ENCODE measurements around the gene LMNTD1.

LMNTD1 gene

DNA sequence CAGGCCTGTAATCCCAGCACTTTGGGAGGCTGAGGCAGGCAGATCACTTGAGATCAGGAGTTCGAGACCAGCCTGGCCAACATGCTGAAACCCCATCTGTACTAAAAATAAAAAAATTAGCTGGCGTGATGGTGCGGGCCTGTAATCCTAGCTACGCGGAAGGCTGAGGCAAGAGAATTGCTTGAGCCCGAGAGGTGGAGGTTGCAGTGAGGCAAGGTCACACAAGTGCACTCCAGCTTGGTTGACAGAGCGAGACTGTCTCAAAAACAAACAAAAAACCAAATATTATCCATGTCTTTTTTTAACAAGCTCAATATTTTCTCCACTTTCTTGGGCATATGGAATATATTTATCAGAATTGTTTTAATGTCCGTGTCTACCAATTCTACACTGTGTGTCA is 89.6 kb downstream of the LMNTD1 start:
- no peak overlapping the region for H3K27ac ChIP-seq
- no peaks in the 10 kb centered on the region for H3K36me3 ChIP-seq (replicated peaks)
- TF ChIP-seq, protein P1, sequence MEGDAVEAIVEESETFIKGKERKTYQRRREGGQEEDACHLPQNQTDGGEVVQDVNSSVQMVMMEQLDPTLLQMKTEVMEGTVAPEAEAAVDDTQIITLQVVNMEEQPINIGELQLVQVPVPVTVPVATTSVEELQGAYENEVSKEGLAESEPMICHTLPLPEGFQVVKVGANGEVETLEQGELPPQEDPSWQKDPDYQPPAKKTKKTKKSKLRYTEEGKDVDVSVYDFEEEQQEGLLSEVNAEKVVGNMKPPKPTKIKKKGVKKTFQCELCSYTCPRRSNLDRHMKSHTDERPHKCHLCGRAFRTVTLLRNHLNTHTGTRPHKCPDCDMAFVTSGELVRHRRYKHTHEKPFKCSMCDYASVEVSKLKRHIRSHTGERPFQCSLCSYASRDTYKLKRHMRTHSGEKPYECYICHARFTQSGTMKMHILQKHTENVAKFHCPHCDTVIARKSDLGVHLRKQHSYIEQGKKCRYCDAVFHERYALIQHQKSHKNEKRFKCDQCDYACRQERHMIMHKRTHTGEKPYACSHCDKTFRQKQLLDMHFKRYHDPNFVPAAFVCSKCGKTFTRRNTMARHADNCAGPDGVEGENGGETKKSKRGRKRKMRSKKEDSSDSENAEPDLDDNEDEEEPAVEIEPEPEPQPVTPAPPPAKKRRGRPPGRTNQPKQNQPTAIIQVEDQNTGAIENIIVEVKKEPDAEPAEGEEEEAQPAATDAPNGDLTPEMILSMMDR (IDR thresholded peaks at IDR 0.05; ENCODE audit: low read depth, low read length, missing control alignments): no peak
- H3K27me3 ChIP-seq (replicated peaks): no peaks in the 10 kb centered on the region
- in situ Hi-C loops (cut with HindIII; ENCODE audit: low pct_ligation_motif_present, low sequenced_read_pairs): no loop called here
- H3K4me3 ChIP-seq (ENCODE audit: low read depth, low read length): no peak overlapping the region
- no peak for DNase-seq

DNA sequence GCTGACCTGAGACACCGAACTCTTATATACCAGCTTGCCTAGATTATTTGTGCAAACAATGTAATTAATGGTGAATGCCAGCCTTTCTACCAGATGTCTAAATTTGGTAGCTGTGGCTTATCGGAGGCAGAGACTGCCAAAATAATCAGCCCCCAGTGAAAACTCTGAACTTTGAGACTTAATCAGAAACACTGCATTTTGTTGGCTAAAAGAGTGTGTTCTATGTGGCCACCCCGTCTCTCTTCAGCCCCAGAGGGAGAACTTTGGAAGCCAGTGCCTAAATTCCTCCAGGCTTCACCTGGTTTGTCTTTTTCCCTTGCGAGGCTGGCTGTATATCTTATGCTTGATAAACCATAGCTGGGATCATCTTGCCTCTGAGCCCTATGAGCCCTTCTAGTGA is 90.1 kb downstream of the LMNTD1 start:
- Histone ChIP-seq H3K36me3 (replicated peaks) (no peaks in the 10 kb centered on the region), H3K27me3 (replicated peaks) (no peaks in the 10 kb centered on the region), H3K4me3 (ENCODE audit: low read depth, low read length) (no peak overlapping the region), H3K27ac (no peak overlapping the region)
- in situ Hi-C loops (cut with HindIII; ENCODE audit: low pct_ligation_motif_present, low sequenced_read_pairs): no loop called here
- no peak for DNase-seq
- TF ChIP-seq, protein P1 (IDR thresholded peaks at IDR 0.05; ENCODE audit: low read depth, low read length, missing control alignments): no peak

DNA sequence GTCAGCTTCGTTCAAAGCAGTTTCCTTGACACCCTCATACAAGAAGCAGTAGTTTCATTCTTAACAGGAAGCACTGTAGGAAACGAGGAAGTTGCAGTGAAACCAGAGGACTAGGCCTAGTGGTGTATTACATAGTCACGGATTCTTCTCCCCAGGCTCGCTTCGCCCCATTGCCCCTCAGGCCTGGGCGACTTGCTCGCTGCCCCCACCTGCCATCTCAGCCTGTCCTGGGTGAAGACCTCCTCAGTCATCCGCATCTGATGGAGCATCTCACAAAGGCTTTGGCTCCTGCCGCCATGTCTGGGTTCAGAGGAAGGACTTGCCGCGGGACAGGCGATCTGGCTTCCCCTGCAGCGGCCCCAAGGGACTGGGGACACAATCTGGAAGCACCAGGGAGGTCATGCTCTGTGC is 93.5 kb downstream of the LMNTD1 start:
- in situ Hi-C loops (cut with HindIII; ENCODE audit: low pct_ligation_motif_present, low sequenced_read_pairs): no loop called here
- H3K4me3 ChIP-seq (ENCODE audit: low read depth, low read length): no peak overlapping the region
- no peak for DNase-seq
- H3K36me3 ChIP-seq (replicated peaks): no peaks in the 10 kb centered on the region
- H3K27me3 ChIP-seq (replicated peaks): no peaks in the 10 kb centered on the region
- TF ChIP-seq, protein P1 (IDR thresholded peaks at IDR 0.05; ENCODE audit: low read depth, low read length, missing control alignments): no peak
- no peak overlapping the region for H3K27ac ChIP-seq

DNA sequence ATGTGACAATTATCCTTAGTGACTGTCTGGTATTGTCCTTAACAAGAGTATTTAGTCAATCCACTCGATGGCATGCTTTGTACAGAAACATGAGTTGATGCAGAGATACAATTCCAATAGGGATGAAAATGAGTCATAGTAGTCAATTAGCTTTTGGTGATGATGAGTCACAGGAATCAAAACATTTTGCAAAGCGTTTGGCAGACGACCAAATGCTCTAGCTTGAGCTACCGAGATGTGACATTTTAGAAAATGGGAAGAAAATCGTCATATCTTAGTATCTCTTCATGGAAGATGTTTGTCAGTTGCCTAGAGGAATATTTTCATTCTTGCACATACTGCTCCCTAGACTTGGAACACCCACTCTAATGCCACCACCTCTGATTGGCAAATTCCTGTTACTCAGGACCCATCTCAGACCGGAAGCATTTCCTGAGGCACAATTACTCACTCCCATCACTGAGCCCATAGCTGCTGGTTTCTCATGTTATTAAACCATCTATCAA is 95.0 kb downstream of the LMNTD1 start:
- TF ChIP-seq, protein P1 (IDR thresholded peaks at IDR 0.05; ENCODE audit: low read depth, low read length, missing control alignments): no peak
- Histone ChIP-seq H3K4me3 (ENCODE audit: low read depth, low read length) (no peak overlapping the region), H3K27ac (peak overlapping the region; percentile 12), H3K36me3 (replicated peaks) (no peaks in the 10 kb centered on the region), H3K27me3 (replicated peaks) (no peaks in the 10 kb centered on the region)
- in situ Hi-C loops (cut with HindIII; ENCODE audit: low pct_ligation_motif_present, low sequenced_read_pairs): no loop called here
- peak; percentile 94 for DNase-seq

DNA sequence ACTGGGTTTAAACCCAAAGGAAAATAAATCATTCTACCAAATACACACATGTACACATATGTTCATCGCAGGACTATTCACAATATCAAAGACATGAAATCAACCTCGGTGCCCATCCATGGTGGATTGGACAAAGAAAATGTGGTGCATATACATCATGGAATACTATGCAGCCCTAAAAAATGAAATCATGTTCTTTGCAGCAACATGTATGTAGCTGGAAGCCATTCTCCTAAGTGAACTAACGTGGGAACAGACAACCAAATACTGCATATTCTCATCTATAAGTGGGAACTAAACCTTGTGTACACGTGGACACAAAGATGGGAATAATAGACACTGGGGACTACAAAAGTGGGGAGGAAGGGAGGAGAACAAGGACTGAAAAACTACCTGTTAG is 96.6 kb downstream of the LMNTD1 start:
- in situ Hi-C loops (cut with HindIII; ENCODE audit: low pct_ligation_motif_present, low sequenced_read_pairs): no loop called here

DNA sequence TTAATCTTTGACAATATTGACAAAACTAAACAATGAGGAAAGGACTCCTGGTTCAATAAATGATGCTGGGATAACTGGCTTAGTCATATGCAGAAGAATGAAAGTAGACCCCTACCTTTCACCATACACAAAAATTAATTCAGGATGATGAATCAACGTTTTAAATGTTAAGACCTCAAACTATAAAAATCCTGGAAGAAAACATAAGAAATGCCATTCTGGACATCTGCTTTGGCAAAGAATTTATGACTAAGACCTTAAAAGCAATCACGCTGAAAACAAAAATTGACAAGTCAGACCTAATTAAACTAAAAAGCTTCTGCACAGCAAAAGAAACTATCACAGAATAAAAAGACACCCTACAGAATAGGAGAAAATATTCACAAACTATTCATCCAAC is 97.4 kb downstream of the LMNTD1 start:
- Histone ChIP-seq H3K4me3 (ENCODE audit: low read depth, low read length) (no peak overlapping the region), H3K27ac (no peak overlapping the region), H3K27me3 (replicated peaks) (no peaks in the 10 kb centered on the region), H3K36me3 (replicated peaks) (no peaks in the 10 kb centered on the region)
- TF ChIP-seq, protein P1 (IDR thresholded peaks at IDR 0.05; ENCODE audit: low read depth, low read length, missing control alignments): no peak
- no peak for DNase-seq
- in situ Hi-C loops (cut with HindIII; ENCODE audit: low pct_ligation_motif_present, low sequenced_read_pairs): no loop called here

More for the DNA sequence above, 96.6 kb downstream of the LMNTD1 start:
- H3K27ac ChIP-seq: no peak overlapping the region
- no peaks in the 10 kb centered on the region for H3K36me3 ChIP-seq (replicated peaks)
- no peak for DNase-seq
- no peaks in the 10 kb centered on the region for H3K27me3 ChIP-seq (replicated peaks)
- TF ChIP-seq, protein P1 (IDR thresholded peaks at IDR 0.05; ENCODE audit: low read depth, low read length, missing control alignments): no peak
- H3K4me3 ChIP-seq (ENCODE audit: low read depth, low read length): no peak overlapping the region

Data from brain microvascular endothelial cell (primary cell).